Tibial nerve (tissue), 4 donors: Measurements from ENCODE around the gene FXYD1. TPM values are rescaled to one million over a fixed set of nuclear protein-coding genes. Genes with fewer than 3 reads are reported as not detected.

Experiments
- DNase-seq, 2 donors: peaks; one replicate each; pipeline ENCODE4 v3.0.0-alpha.2; 2019; ENCODE audit warnings: low spot score in 2 of 2
- H3K27ac ChIP-seq, 4 donors: fragments of 200-600 bp; sonication (generic) in 3 of 4; one replicate each; pipeline ENCODE4 v1.5.1; 2017 to 2019; ENCODE audit warnings: mild to moderate bottlenecking in 1 of 4
- H3K27me3 ChIP-seq, 2 donors: fragments of 200-600 bp; sonication (generic) in 1 of 2; one replicate each; pipeline versions ENCODE4 v1.5.1 to v1.6.0; 2017 to 2019
- H3K36me3 ChIP-seq, 3 donors: fragments of 200-600 bp; sonication (generic); one replicate each; pipeline ENCODE4 v1.5.1; 2018 to 2019
- H3K4me1 ChIP-seq, 4 donors: fragments of 200-600 bp; sonication (generic) in 3 of 4; one replicate each; pipeline ENCODE4 v1.5.1; 2017 to 2019
- H3K4me3 ChIP-seq, 4 donors: fragments of 200-600 bp; sonication (generic) in 3 of 4; one replicate each; pipeline ENCODE4 v1.5.1; 2017 to 2019; ENCODE audit warnings: mild to moderate bottlenecking in 1 of 4, moderate library complexity in 1 of 4
- H3K9me3 ChIP-seq, 4 donors: fragments of 200-600 bp; sonication (generic) in 3 of 4; one replicate each; pipeline ENCODE4 v1.5.1; 2017 to 2019
- EP300 ChIP-seq, 2 donors: sonication (generic); formaldehyde crosslinking; IDR thresholded peaks; one replicate each; pipeline ENCODE4 v1.6.1; 2017; ENCODE audit warnings: antibody characterized with exemption in 2 of 2, mild to moderate bottlenecking in 1 of 2
- POLR2A ChIP-seq, 2 donors: fragments of 450-650 bp; IDR thresholded peaks; one replicate each; pipeline ENCODE4 v1.6.1; 2017; ENCODE audit warnings: antibody characterized with exemption in 2 of 2, mild to moderate bottlenecking in 2 of 2, moderate library complexity in 2 of 2
- WGBS, 2 donors: methylation state at CpG; one replicate each; pipeline ENCODE4 v1.1.5; 2018; 5-methylcytosine and 5-hydroxymethylcytosine counted together
- small RNA-seq: library from RNA; depleted of rRNA; stranded (forward); fragments of <200 nt; gene quantifications from one replicate; pipeline ENCODE3, GENCODE V24; 2016
- total RNA-seq, 4 donors: library from RNA; depleted of rRNA; stranded (reverse); fragments of >200 nt; gene quantifications; one replicate each; pipeline ENCODE4 v1.1.0, GENCODE V29; 2016
- TF ChIP-seq, protein P1 (sequence below), 5 experiments: fragments of 200-600 bp in 3 of 5; fragments of 450-650 bp in 2 of 5; sonication (generic) in 3 of 5; IDR thresholded peaks; one replicate each; pipeline ENCODE4 v1.5.1; 2016 to 2019; ENCODE audit warnings: antibody characterized with exemption in 5 of 5, mild to moderate bottlenecking in 3 of 5, moderate library complexity in 2 of 5

FXYD1 gene
- total RNA-seq, 4 donors from 2014 or later: 72.9 to 193 (median 84.9) TPM

- no peak for DNase-seq
- no peaks in the 10 kb centered on the region for H3K4me1 ChIP-seq
- H3K36me3 ChIP-seq: no peaks in the 10 kb centered on the region
- H3K4me3 ChIP-seq: no peak overlapping the region
- no peak for TF ChIP-seq POLR2A (IDR thresholded peaks at IDR 0.05)
- no peak for TF ChIP-seq EP300 (IDR thresholded peaks at IDR 0.05)
- TF ChIP-seq, protein P1, sequence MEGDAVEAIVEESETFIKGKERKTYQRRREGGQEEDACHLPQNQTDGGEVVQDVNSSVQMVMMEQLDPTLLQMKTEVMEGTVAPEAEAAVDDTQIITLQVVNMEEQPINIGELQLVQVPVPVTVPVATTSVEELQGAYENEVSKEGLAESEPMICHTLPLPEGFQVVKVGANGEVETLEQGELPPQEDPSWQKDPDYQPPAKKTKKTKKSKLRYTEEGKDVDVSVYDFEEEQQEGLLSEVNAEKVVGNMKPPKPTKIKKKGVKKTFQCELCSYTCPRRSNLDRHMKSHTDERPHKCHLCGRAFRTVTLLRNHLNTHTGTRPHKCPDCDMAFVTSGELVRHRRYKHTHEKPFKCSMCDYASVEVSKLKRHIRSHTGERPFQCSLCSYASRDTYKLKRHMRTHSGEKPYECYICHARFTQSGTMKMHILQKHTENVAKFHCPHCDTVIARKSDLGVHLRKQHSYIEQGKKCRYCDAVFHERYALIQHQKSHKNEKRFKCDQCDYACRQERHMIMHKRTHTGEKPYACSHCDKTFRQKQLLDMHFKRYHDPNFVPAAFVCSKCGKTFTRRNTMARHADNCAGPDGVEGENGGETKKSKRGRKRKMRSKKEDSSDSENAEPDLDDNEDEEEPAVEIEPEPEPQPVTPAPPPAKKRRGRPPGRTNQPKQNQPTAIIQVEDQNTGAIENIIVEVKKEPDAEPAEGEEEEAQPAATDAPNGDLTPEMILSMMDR (IDR thresholded peaks at IDR 0.05): no peak
- no peaks in the 10 kb centered on the region for H3K27me3 ChIP-seq
- H3K27ac ChIP-seq: no peak overlapping the region
- 73 to 82% methylated on average over 2 of the region's 2 CpGs for WGBS, 2 donors
- H3K9me3 ChIP-seq: peaks cover 0 to 31% (median 0%) of the 10 kb centered on the region in 4 donors
Measured at GRCh38 chr19:35184884-35185283, 46.3 kb downstream of the FXYD1 start.

Small RNA genes lying within 50 kb of the gene (small RNA-seq; reads per million reads assigned to genes)
- not detected for gene AC020907.2

Other genes with a start within 250 kb of the FXYD1 start
- gene ZNF30, start 211.9 kb upstream of the FXYD1 start, total RNA-seq: 1 to 10 TPM; 1.2 to 4.3 (median 3.1) TPM
- gene ZNF792, start 174.6 kb upstream of the FXYD1 start, total RNA-seq: 1 to 10 TPM; 2.3 to 7.1 (median 5.5) TPM
- 100 to 1,000 TPM in 1 of 4 donors, 10 to 100 TPM in 3; 53.1 to 108 (median 61.6) TPM for gene GRAMD1A, start 138.5 kb upstream of the FXYD1 start, total RNA-seq
- gene SCN1B, start 108.4 kb upstream of the FXYD1 start, total RNA-seq: 10 to 100 TPM; 12.8 to 26.7 (median 13.4) TPM
- gene HPN, start 97.1 kb upstream of the FXYD1 start, total RNA-seq: 1 to 10 TPM in 3 of 4 donors, not detected in 1; 1.3 to 3.5 (median 1.8) TPM
- 10 to 100 TPM; 10.8 to 33.9 (median 16.6) TPM for gene FXYD3, start 23.0 kb upstream of the FXYD1 start, total RNA-seq
- 100 to 1,000 TPM; 207 to 323 (median 302) TPM for gene LGI4, start 3.8 kb upstream of the FXYD1 start, total RNA-seq
- gene FXYD7, start 4.4 kb downstream of the FXYD1 start, total RNA-seq: 1 to 10 TPM in 3 of 4 donors, not detected in 1; 2.5 to 5.9 (median 5.7) TPM
- 10 to 100 TPM; 19.9 to 53.4 (median 37.5) TPM for gene FXYD5, start 15.9 kb downstream of the FXYD1 start, total RNA-seq
- not detected for gene FAM187B, start 89.9 kb downstream of the FXYD1 start, total RNA-seq
- gene LSR, start 110.2 kb downstream of the FXYD1 start, total RNA-seq: 10 to 100 TPM in 2 of 4 donors, 1 to 10 TPM in 2; 3.1 to 34.9 (median 19.1) TPM
- 100 to 1,000 TPM in 3 of 4 donors, 10 to 100 TPM in 1; 98.5 to 172 (median 128) TPM for gene USF2, start 130.1 kb downstream of the FXYD1 start, total RNA-seq
- gene HAMP, start 143.7 kb downstream of the FXYD1 start, total RNA-seq: 1 to 10 TPM in 1 of 4 donors, not detected in 3; 2.9 TPM
- gene MAG, start 153.3 kb downstream of the FXYD1 start, total RNA-seq: 10 to 100 TPM; 31.8 to 49.6 (median 38.4) TPM
- gene CD22, start 190.4 kb downstream of the FXYD1 start, total RNA-seq: 10 to 100 TPM in 3 of 4 donors, 1 to 10 TPM in 1; 7.2 to 22.8 (median 13.4) TPM
- under 1 TPM in 1 of 4 donors, not detected in 3; 0.59 TPM for gene FFAR1, start 209.1 kb downstream of the FXYD1 start, total RNA-seq
- gene FFAR3, start 219.6 kb downstream of the FXYD1 start, total RNA-seq: under 1 TPM in 1 of 4 donors, not detected in 3; 0.87 TPM
- not detected for gene GPR42, start 232.2 kb downstream of the FXYD1 start, total RNA-seq